Panc1 (cell line): ENCODE data around the gene SGMS1. TPM values are rescaled to one million over a fixed set of nuclear protein-coding genes. Genes with fewer than 3 reads are reported as not detected.
"Not testable (repeated sequence)": the region's sequence is repeated elsewhere in the genome, so short reads cannot be mapped to it uniquely, and the experiment has no call there.

ENCODE experiments used
- ATAC-seq: fragments of 200-7000 bp; cut with Tn5 transposase; 2 replicates; pipeline ENCODE4 v1.9.1; 2020; ENCODE audit warnings: mild to moderate bottlenecking, moderate library complexity
- BruUV-seq: library from RNA; stranded (reverse); fragments of 400-500 nt; replicated peaks from 2 replicates; lab custom pipeline; 2021; lab: Mats Ljungman, UMichigan
- CTCF ChIA-PET: fragments of 300-600 bp; sonication (Branson Sonifier 250); formaldehyde crosslinking; loops from one replicate; lab custom pipeline; 2022; ENCODE audit warnings: antibody characterized with exemption; lab: Charles Lee
- POLR2A ChIA-PET: fragments of 300-600 bp; sonication (Branson Sonifier 250); formaldehyde crosslinking; loops from one replicate; lab custom pipeline; 2022; ENCODE audit warnings: antibody characterized with exemption; lab: Charles Lee
- DNase-seq: peaks from one replicate; pipeline ENCODE4 v3.0.0-alpha.2; 2010; ENCODE audit warnings: low read depth, low spot score
- H3K27ac ChIP-seq: 2 replicates; pipeline ENCODE4 v1.5.1; 2011; ENCODE audit warnings: mild to moderate bottlenecking, low read length, inconsistent platforms
- H3K27me3 ChIP-seq: fragments of 200-500 bp; sonication (Bioruptor generic); 2 replicates; pipeline ENCODE4 v1.6.0; 2014; ENCODE audit warnings: low read length, inconsistent platforms; ENCODE audit not compliant: control insufficient read depth, insufficient read depth
- H3K36me3 ChIP-seq: fragments of 200-500 bp; sonication (Bioruptor generic); 2 replicates; pipeline ENCODE4 v1.5.1; 2014; ENCODE audit warnings: inconsistent platforms, mild to moderate bottlenecking, low read length, moderate library complexity; ENCODE audit not compliant: control insufficient read depth, insufficient read depth
- H3K4me1 ChIP-seq: 2 replicates; pipeline ENCODE4 v1.5.1; 2011; ENCODE audit warnings: inconsistent platforms, mild to moderate bottlenecking, low read length, moderate library complexity; ENCODE audit not compliant: control insufficient read depth, insufficient read depth
- H3K4me3 ChIP-seq, 2 experiments: 2 replicates each; pipeline ENCODE4 v1.5.1; 2011 to 2012; ENCODE audit warnings: low read depth in 2 of 2, low read length in 2 of 2, mild to moderate bottlenecking in 2 of 2, inconsistent platforms in 1 of 2, moderate library complexity in 1 of 2
- H3K9me3 ChIP-seq: fragments of 200-500 bp; sonication (Bioruptor generic); 2 replicates; pipeline ENCODE4 v1.5.1; 2014; ENCODE audit warnings: low read depth, mild to moderate bottlenecking, inconsistent platforms, low read length, moderate library complexity; ENCODE audit not compliant: control insufficient read depth, insufficient read depth
- CTCF ChIP-seq: fragments of 450-650 bp; IDR thresholded peaks from 2 replicates; pipeline ENCODE4 v1.5.1; 2017; ENCODE audit warnings: mild to moderate bottlenecking
- POLR2AphosphoS5 ChIP-seq: IDR thresholded peaks from 2 replicates; pipeline ENCODE4 v1.6.1; 2012; ENCODE audit warnings: mild to moderate bottlenecking, low read depth, low read length, moderate library complexity
- REST ChIP-seq, 2 experiments: IDR thresholded peaks; 2 replicates each; pipeline ENCODE4 v1.6.1; 2011 to 2012; ENCODE audit warnings: low read depth in 2 of 2, control low read depth in 1 of 2, low read length in 1 of 2, mild to moderate bottlenecking in 1 of 2, moderate library complexity in 1 of 2; ENCODE audit not compliant: insufficient read depth in 1 of 2
- SIN3A ChIP-seq: IDR thresholded peaks from 2 replicates; pipeline ENCODE4 v1.6.1; 2012; ENCODE audit warnings: low read depth, mild to moderate bottlenecking, low read length, moderate library complexity, borderline replicate concordance; ENCODE audit not compliant: insufficient read depth
- TCF7L2 ChIP-seq: IDR thresholded peaks from 2 replicates; pipeline ENCODE4 v1.6.1; 2011; ENCODE audit warnings: mild to moderate bottlenecking, low read depth, low read length, inconsistent platforms
- in situ Hi-C: cut with HindIII; loops from 2 replicates; pipeline ENCODE4 v1.10.0; 2016; ENCODE audit warnings: low sequenced_read_pairs, low pct_unique_long_range_greater_than_20kb
- intact Hi-C: fragments of 100-400 bp; cut with micrococcal nuclease; formaldehyde crosslinking; loops from one replicate; pipeline ENCODE4 v1.10.0; 2022; ENCODE audit not compliant: unreplicated experiment
- total RNA-seq: library from RNA; stranded (reverse); gene quantifications from one replicate; pipeline ENCODE4 v1.2.1, GENCODE V29; 2021; ENCODE audit not compliant: unreplicated experiment

SGMS1 gene
- total RNA-seq, 1 experiment from 2014 or later = 22.0 TPM

GRCh38 chr10:50431133-50431532 lies 192.6 kb downstream of the SGMS1 start:
- H3K4me1 ChIP-seq = no peaks in the 10 kb centered on the region
- BruUV-seq = no TSS peak
- no peak overlapping the region for H3K27ac ChIP-seq
- H3K9me3 ChIP-seq = no peaks in the 10 kb centered on the region
- in situ Hi-C loops (no loop called here), intact Hi-C loops (loop anchor here (10.0 kb wide), 1 partner anchor 1734 kb away; no protein-coding TSS in a partner anchor)
- no peaks in the 10 kb centered on the region for H3K27me3 ChIP-seq
- ATAC-seq = no peak
- H3K4me3 ChIP-seq = no peak overlapping the region
- no peak for TF ChIP-seq POLR2AphosphoS5
- no peak for TF ChIP-seq CTCF
- no peak for TF ChIP-seq TCF7L2
- TF ChIP-seq SIN3A = no peak
- TF ChIP-seq REST (IDR thresholded peaks at IDR 0.05; ENCODE audit: insufficient read depth in 1 of 2, low read depth in 2 of 2, low read length in 1 of 2) = no peak
- no peak for DNase-seq
- POLR2A ChIA-PET = no interaction called here
- CTCF ChIA-PET = no interaction called here
- H3K36me3 ChIP-seq = no peaks in the 10 kb centered on the region

- ATAC-seq (no peak), DNase-seq (no peak)
- in situ Hi-C loops = no loop called here
- TF ChIP-seq REST (IDR thresholded peaks at IDR 0.05; ENCODE audit: insufficient read depth in 1 of 2, low read depth in 2 of 2, low read length in 1 of 2) (no peak), POLR2AphosphoS5 (no peak), SIN3A (no peak), TCF7L2 (no peak)
- CTCF ChIA-PET = no interaction called here
- intact Hi-C loops = no loop called here
- no TSS peak for BruUV-seq
- POLR2A ChIA-PET = no interaction called here
- no peaks in the 10 kb centered on the region for H3K27me3 ChIP-seq
- no peaks in the 10 kb centered on the region for H3K9me3 ChIP-seq
- no peak overlapping the region for H3K4me3 ChIP-seq
- H3K27ac ChIP-seq = no peak overlapping the region
- H3K4me1 ChIP-seq = no peaks in the 10 kb centered on the region
- no peaks in the 10 kb centered on the region for H3K36me3 ChIP-seq
These were observed 197.3 kb downstream of the SGMS1 start for GRCh38 chr10:50426485-50426884.

GRCh38 chr10:50425215-50425614 lies 198.5 kb downstream of the SGMS1 start:
- H3K4me3 ChIP-seq, H3K4me1 ChIP-seq, H3K27ac ChIP-seq, BruUV-seq, H3K9me3 ChIP-seq, H3K36me3 ChIP-seq, in situ Hi-C loops, CTCF ChIA-PET, H3K27me3 ChIP-seq, ATAC-seq, intact Hi-C loops, DNase-seq: not testable (repeated sequence)
- POLR2A ChIA-PET = interaction anchor here (0.7 kb wide), 1 partner anchor 163 kb away, joined by 6 read pairs; no protein-coding TSS in a partner anchor
